Heart left ventricle (tissue), 13 donors: ENCODE data around the gene PCBP3.

Experiments used
- CTCF ChIP-seq, 12 donors: fragments of 200-600 bp; sonication (generic) in 4 of 12; IDR thresholded peaks; one replicate each; pipeline versions ENCODE4 v1.5.0 to v1.8.0; 2018 to 2022; ENCODE audit warnings: antibody characterized with exemption in 12 of 12, mild to moderate bottlenecking in 5 of 12
- POLR2A ChIP-seq, 2 donors: fragments of 450-650 bp; IDR thresholded peaks; one replicate each; pipeline ENCODE4 v1.6.1; 2017; ENCODE audit warnings: antibody characterized with exemption in 2 of 2, mild to moderate bottlenecking in 2 of 2, moderate library complexity in 2 of 2
- donor health status: ischemic (EF 13 %, LVEDD 7.1; RV severe dilation, severe dysfunction).
- donor health status: DM: no; HTN: yes; CAD: no.
- donor health status: DM: no; HTN: no; CAD: no.
- donor health status: ischemic (EF 25% LVEDD 6.9; RV normal size, moderate dysfunction).
- donor health status: ischemic (EF 25% LVEDD 5.7; RV mildly dilated, moderate dysfunction).
- donor health status: ischemic (EF 35%, LVEDD 5.7; RV mildly dilated, moderate dysfunction).
- donor health status: nonischemic (EF 11% LVEDD 7.7; RV severe dilation, severe dysfunction).
- donor health status: DM: yes; HTN: yes; CAD: no.
- donor health status: PGD.
- donor health status: ischemic (EF 29% LVEDD 5.4; RV normal size, mild dysfunction).
- donor health status: nonischemic (EF 23%, LVEDD 6.1; RV moderate dilation, normal function).

- TF ChIP-seq CTCF (IDR thresholded peaks at IDR 0.05) (no peak), POLR2A (IDR thresholded peaks at IDR 0.05) (no peak)
Observed at GRCh38 chr21:45811136-45811535, 167.6 kb downstream of the PCBP3 start.
